ENCODE measurements around the gene NAA38.
A peak's percentile ranks its signal among the peaks of the same experiment; 100 is the strongest.

The NAA38 gene

GRCh38 chr17:7852919-7853690 is 4.3 kb downstream of the NAA38 start:
- no peak for DNase-seq

GRCh38 chr17:7852262-7852670 is 5.1 kb downstream of the NAA38 start:
- no peak for DNase-seq

GRCh38 chr17:7851438-7852261 is 5.7 kb downstream of the NAA38 start:
- DNase-seq = peak in 47 of 51 donors; percentile 43 to 93 (median 80)

GRCh38 chr17:7850701-7851437 is 6.5 kb downstream of the NAA38 start:
- DNase-seq = no peak

- DNase-seq = no peak
Measured at GRCh38 chr17:7849751-7850504, 7.4 kb downstream of the NAA38 start.

- no peak for DNase-seq
Measured at GRCh38 chr17:7849130-7849750, 8.1 kb downstream of the NAA38 start.

GRCh38 chr17:7848739-7849129 is 8.6 kb downstream of the NAA38 start:
- DNase-seq = no peak

- DNase-seq = no peak
Measured at GRCh38 chr17:7848131-7848579, 9.2 kb downstream of the NAA38 start.

GRCh38 chr17:7846765-7847661 is 10.3 kb downstream of the NAA38 start:
- DNase-seq = no peak

GRCh38 chr17:7846063-7846735 is 11.2 kb downstream of the NAA38 start:
- DNase-seq = no peak

- no peak for DNase-seq
Measured at GRCh38 chr17:7845359-7846062, 11.8 kb downstream of the NAA38 start.

GRCh38 chr17:7844292-7845154 is 12.8 kb downstream of the NAA38 start:
- DNase-seq = peak in 50 of 51 donors; percentile 50 to 96 (median 89)

GRCh38 chr17:7843536-7844291 is 13.6 kb downstream of the NAA38 start:
- DNase-seq = peak in 47 of 51 donors; percentile 35 to 88 (median 67)

- DNase-seq = peak in 3 of 51 donors; percentile 62 to 68 (median 63)
Measured at GRCh38 chr17:7843257-7843535, 14.2 kb downstream of the NAA38 start.

GRCh38 chr17:7842380-7843256 is 14.7 kb downstream of the NAA38 start:
- peak in 37 of 51 donors; percentile 32 to 92 (median 65) for DNase-seq

Data from hypothalamus (tissue), 51 donors.